ENCODE data around the gene IFT81.
A peak's percentile ranks its signal among the peaks of the same experiment; 100 is the strongest.
"Not testable (repeated sequence)": the region's sequence is repeated elsewhere in the genome, so short reads cannot be mapped to it uniquely, and the experiment has no call there.

IFT81 gene

DNA sequence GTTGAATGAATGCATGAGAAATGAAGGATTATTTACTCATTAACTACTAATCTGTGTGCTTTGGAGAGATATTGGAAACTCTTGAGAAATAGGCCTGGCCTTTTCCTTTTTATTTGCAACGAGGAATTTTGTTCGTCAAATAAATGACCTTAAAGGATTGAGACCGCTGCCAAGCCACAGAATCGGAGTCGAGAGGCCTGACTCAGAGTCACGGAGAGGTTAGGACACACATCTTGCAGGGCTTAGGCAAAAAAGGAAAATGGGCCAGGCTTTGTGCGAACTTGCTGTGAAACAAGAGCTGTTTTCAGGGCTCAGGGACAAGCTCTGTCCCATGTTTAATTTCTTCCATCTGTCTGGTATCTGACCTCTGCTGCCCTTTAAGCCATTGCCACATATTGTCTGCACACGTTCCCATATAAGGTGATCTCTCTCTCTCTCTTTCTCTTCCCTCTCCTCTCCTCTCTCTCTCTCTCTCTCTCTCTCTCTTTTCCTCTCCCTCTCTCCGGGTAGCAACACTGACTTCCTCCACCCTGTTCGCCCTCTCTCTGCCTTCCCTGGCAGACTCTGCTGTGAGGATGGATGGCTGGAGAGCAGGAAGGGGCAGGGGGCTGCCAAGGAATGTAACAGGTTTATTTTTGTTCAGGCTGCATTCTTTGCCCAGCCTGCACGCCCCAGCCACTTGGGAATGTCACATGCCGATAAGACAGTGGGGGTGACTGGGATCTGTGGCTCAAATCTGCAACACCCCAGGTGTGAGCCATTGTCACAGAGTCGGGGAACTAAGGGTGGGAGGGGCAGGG lies 14.9 kb upstream of the IFT81 start:
- DNase-seq: no peak

- no peak for DNase-seq
These were observed 14.2 kb upstream of the IFT81 start for GRCh38 chr12:110109837-110110535.

GRCh38 chr12:110111476-110112334 lies 12.5 kb upstream of the IFT81 start:
- DNase-seq: no peak

- no peak for DNase-seq
These were observed 11.9 kb upstream of the IFT81 start for GRCh38 chr12:110112335-110112660.

DNA sequence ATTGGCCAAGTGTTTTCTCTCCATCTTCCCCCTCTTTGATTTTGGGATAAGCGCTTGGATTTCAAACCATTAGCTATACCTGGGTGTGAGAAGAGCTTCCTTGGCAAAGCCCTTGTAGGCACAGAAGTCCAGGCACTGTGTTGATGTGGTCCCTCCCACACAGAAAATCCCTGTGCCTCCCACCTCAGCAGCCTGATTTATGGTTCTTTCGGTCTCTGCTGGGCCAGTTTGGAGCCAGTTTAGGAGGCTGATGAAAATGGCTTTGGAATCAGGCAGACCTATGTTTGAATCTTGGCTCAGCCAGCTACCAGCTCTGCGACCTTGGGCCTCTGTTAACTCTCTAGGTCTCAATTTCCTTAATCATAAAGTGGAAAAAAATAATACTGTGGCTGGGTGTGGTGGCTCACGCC lies 9.6 kb upstream of the IFT81 start:
- DNase-seq: no peak

DNA sequence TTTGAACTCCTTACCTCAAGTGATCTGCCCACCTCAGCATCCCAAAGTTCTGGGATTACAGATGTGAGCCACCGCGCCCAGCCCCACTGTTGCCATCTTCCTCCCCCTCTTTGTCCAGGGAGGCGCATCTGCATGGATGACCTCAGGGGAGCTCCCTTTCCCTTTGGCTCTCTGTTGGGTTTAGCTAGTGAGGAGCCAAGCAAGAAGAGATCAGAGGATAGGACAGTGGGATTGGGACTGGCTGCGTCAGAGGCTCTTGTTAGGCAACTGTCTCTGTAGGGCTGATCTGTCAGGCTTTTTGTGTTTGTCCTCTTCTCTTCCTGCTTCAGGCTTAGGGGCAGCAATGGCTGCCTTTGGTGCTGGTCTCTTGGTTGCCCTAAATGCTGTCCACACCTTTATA lies 8.5 kb upstream of the IFT81 start:
- no peak for DNase-seq

GRCh38 chr12:110116623-110117022 lies 7.5 kb upstream of the IFT81 start:
- no peak for DNase-seq

DNA sequence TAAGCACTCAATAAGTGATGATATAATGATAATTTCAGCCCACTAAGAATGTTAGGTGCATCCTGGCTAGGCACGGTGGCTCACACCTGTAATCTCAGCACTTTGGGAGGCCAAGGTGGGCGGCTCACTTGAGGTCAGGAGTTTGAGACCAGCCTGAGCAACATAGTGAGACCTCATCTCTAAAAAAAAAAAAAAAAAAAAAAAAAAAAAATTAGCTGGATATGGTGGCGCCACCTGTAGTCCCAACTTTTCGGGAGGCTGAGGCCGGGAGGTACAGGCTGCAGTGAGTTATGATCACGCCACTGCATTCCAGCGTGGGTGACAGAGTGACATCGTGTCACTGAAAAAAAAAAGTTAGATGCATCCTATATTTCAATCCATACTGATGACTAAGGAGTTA lies 6.9 kb upstream of the IFT81 start:
- not testable (repeated sequence) for DNase-seq

DNA sequence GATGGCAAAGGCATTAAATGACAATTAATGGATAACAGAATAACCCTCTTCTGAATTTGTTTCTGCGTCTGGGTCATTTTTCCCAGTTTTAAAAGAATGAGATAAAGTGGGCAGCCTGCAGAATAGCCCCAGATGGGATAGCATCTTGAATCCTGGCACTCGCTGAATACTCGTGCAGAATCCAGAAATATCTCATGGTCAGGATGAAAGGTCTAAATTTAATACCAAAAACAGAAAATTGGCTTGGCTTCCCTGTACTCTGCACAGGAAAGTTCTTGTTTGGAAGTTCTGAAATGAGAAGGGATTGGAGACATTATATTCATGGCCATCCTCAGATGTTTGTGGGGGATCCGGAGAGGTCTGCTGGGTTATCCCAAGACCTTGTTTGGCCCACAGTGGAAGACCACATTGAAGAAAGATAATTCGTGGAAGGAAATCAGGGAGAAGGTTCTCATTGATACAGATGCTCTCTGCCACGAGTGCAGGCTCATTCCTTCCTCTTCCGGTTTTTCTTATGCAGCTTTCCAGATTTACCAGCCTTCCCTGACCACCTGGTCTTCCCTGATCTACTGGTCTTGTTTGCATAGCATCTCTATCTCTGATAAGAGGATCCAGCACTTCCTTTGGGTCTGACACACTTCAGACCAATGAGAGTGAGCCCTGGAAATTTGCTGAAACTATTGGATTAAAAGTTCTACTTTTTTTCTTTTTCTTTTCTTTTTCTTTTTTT lies 6.0 kb upstream of the IFT81 start:
- DNase-seq: no peak

DNA sequence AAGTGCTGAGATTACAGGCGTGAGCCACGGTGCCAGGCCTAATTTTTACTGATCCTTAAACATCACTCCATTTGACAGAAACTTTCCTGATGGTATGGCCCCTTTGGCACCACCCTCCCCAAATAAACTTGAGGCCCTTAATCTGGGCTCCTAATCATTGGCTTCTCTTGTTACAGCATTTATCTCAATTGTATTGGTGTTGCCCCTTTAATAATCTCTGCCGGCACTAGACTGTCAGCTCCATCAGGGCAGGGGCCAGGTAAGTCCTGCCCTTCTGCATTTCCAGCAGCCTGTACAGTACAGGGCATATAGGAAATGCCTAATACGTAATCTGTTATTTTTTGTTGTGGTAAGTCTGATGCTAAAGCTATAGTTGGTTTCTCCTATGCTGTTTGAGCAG lies 1.2 kb upstream of the IFT81 start:
- DNase-seq: no peak

- no peak for DNase-seq
These were observed 263 bp upstream of the IFT81 start for GRCh38 chr12:110123919-110124268.

- no peak for DNase-seq
These were observed 2.4 kb downstream of the IFT81 start for GRCh38 chr12:110126557-110126956.

DNA sequence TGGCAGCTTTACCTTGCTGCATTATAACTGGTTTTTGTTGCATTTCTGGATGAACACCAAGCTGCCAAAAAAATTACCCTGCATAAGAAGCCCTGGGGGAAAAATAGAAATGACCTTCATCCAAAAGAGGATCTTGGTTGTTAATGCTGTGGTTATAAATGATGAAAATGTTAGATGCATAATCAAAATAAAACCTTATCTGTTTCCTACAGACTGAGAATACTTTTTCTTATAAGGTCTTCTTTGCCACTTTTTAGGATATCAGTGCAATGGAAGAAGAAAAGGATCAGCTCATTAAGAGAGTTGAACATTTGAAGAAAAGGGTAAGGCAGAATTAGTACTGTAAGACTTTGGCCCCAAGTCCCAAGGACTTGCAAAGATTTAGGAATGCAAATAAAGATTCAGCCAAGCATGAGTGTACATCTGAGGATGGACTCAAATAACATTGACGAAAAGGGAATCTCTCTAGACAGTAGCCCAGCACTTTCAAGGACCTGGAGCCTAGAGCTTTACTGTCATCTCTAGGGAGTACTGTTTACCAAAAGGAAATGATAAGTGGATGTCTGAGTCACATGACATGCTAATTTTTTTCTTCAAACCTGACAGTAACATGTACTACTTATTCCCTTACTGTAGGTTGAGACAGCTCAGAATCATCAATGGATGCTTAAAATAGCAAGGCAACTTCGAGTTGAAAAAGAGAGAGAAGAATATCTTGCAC lies 10.7 kb downstream of the IFT81 start:
- DNase-seq: peak; percentile 7

DNA sequence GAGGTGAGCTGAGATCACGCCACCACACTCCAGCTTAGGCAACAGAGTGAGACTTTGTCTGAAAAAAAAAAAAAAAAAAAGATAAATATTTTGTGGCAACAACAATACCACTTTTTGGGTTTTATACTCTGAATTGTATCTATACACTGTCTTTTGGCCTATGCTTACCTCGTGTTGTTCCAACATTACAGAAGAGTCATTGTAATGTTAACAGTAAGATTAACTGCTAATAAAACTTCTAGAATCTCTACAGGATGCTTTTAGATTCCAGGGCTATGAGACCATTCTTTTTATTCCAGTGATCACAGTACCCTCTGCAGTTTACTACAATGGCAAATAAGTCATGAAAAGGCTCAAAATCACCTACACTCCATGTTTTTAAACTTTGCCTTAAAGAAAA lies 11.6 kb downstream of the IFT81 start:
- no peak for DNase-seq

DNA sequence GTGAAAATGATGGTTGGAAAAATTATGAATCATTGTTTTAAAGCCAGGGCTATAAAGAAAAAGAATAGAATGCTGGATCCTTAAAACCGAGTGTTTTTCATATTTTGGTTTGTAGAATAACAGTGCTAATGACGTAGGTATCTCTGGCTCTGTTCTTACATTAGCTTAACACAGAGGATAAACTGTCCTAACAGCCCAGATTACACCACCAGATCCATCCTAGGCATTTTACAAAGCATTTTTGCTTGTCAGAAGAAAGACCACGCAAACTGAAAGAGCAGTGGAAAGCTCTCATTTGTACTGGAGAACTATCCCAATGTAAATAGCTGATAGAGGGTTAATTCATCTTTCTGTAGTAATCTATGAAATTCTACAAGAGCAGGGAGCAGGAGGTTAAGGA lies 13.6 kb downstream of the IFT81 start:
- DNase-seq: no peak

- no peak for DNase-seq
These were observed 17.2 kb downstream of the IFT81 start for GRCh38 chr12:110141389-110141788.

- DNase-seq: no peak
These were observed 22.8 kb downstream of the IFT81 start for GRCh38 chr12:110146986-110147385.

DNA sequence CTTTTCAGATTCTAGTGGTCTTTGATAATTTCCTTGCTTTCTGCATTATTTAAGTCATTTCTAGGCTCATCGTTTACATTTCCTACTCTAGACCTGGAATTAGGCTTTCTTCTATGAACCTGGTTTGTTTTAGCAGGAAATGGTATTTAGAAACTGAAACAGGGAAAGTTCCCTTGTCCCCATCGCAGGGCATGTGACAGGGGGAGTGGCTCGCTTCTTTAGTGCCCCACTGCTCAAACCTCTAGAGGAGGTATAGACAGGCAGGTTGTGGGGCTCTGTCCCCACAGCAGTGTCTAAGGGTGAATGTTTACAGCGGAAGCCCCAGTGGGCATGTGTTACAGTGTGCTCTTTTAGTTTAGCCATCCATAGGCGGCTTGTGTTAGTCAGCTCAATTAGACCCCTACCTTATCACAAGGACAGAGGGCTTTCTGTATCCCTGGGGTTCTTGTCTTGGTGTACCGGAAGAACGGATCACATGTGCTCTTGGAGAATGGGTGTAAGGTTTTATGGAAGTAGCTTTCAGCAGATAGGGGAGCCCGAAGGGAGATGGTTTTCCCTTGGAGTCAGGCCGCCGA lies 25.0 kb downstream of the IFT81 start:
- no peak for DNase-seq

DNA sequence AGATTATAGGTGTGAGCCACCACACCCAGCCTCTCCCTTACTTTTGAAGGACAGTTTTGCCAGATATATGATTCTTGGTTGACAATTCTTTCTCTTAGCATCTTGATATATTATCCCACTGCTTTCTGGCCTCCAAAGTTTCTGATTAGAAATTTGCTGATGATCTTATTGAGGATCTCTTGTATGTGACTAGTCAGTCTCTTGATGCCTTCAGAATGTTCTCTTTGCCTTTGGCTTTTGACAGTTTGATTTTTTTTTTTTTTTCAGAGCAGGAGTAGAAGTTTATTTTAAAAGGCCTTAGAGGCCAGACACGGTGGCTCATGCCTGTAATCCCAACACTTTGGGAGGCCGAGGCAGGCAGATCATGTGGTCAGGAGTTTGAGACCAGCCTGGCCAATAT lies 32.6 kb downstream of the IFT81 start:
- DNase-seq: no peak

- DNase-seq: no peak
These were observed 33.4 kb downstream of the IFT81 start for GRCh38 chr12:110157539-110157938.

GRCh38 chr12:110159671-110160245 lies 35.6 kb downstream of the IFT81 start:
- no peak for DNase-seq
